ENCODE results near the gene DHRS13.
"Not testable (repeated sequence)": the region's sequence is repeated elsewhere in the genome, so short reads cannot be mapped to it uniquely, and the experiment has no call there.

DHRS13 gene

GRCh38 chr17:28896491-28896883 is 6.4 kb downstream of the DHRS13 start:
- Histone ChIP-seq H3K27me3 (ENCODE audit: control insufficient read depth in 2 of 2, insufficient read depth in 2 of 2, low read length in 2 of 2) (no peaks in the 10 kb centered on the region), H3K9ac (ENCODE audit: low read depth in 1 of 2, low read length in 2 of 2) (peak overlapping the region; percentile 89 to 91)

GRCh38 chr17:28895794-28896447 is 7.0 kb downstream of the DHRS13 start:
- Histone ChIP-seq H3K9ac (ENCODE audit: low read depth in 1 of 2, low read length in 2 of 2) (peak overlapping the region; percentile 35 to 89), H3K27ac (ENCODE audit: low read depth in 2 of 2, low read length in 2 of 2) (peak overlapping the region; percentile 82 to 90), H3K9me3 (ENCODE audit: control insufficient read depth in 2 of 2, low read length in 2 of 2) (no peaks in the 10 kb centered on the region), H3K4me1 (ENCODE audit: control insufficient read depth in 2 of 2, insufficient read depth in 2 of 2, low read length in 2 of 2) (peaks cover 22 to 28% of the 10 kb centered on the region in 2 donors), H3K4me3 (ENCODE audit: low read length in 2 of 2) (peak overlapping the region in 1 of 2 donors; percentile 91), H3K36me3 (ENCODE audit: control insufficient read depth in 2 of 2, insufficient read depth in 2 of 2, low read length in 2 of 2) (peaks cover 0 to 3% of the 10 kb centered on the region in 2 donors), H3K27me3 (ENCODE audit: control insufficient read depth in 2 of 2, insufficient read depth in 2 of 2, low read length in 2 of 2) (no peaks in the 10 kb centered on the region)

More at GRCh38 chr17:28896491-28896883, 6.4 kb downstream of the DHRS13 start:
- peak overlapping the region; percentile 82 to 90 for H3K27ac ChIP-seq (ENCODE audit: low read depth in 2 of 2, low read length in 2 of 2)
- H3K9me3 ChIP-seq (ENCODE audit: control insufficient read depth in 2 of 2, low read length in 2 of 2) = no peaks in the 10 kb centered on the region
- H3K4me3 ChIP-seq (ENCODE audit: low read length in 2 of 2) = peak overlapping the region; percentile 89 to 91
- no peaks in the 10 kb centered on the region for H3K36me3 ChIP-seq (ENCODE audit: control insufficient read depth in 2 of 2, insufficient read depth in 2 of 2, low read length in 2 of 2)
- peaks cover 23 to 28% of the 10 kb centered on the region in 2 donors for H3K4me1 ChIP-seq (ENCODE audit: control insufficient read depth in 2 of 2, insufficient read depth in 2 of 2, low read length in 2 of 2)

DNA sequence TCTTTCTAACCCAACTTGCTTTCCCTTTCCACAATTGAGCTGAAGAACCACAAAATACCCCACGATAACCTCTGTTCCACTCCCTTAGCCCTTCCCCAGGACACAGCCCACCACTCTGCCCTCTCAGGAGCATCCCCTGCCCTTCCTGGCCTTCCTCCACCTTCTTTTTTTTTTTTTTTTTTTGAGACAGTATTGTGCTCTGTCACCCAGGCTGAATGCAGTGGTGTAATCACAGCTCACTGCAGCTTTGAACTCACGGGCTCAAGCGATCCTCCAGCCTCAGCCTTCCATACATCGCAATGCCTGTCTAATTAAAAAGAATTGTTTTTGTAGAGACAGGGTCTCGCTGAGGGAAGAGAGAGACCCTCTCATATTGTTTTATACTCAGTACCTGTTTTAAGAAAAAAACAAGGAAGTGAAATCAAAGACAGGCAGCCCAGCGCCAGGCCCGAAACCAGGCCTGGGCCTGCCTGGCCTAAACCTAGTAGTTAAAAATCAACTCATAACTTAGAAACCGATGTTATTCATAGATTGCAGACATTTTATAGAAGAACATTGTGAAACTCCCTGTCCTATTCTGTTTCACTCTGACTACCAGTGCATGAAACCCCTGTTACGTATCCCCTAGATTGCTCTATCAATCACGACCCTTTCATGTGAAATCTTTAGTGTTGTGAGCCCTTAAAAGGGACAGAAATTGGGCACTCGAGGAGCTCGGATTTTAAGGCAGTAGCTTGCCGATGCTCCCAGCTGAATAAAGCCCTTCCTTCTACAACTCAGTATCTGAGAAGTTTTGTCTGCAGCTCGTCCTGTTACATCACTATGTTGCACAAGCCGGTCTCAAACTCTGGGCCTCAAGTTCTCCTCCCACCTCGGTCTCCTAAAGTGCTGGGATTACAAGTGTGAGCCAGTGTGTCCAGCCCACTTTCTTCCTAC is 9.4 kb downstream of the DHRS13 start:
- Histone ChIP-seq H3K4me3 (ENCODE audit: low read length in 2 of 2) (peak overlapping the region in 1 of 2 donors; percentile 41), H3K27ac (ENCODE audit: low read depth in 2 of 2, low read length in 2 of 2) (peak overlapping the region; percentile 70), H3K9ac (ENCODE audit: low read depth in 1 of 2, low read length in 2 of 2) (peak overlapping the region; percentile 24 to 41), H3K4me1 (ENCODE audit: control insufficient read depth in 2 of 2, insufficient read depth in 2 of 2, low read length in 2 of 2) (peaks cover 22 to 28% of the 10 kb centered on the region in 2 donors)
- H3K9me3 ChIP-seq (ENCODE audit: control insufficient read depth in 2 of 2, low read length in 2 of 2); H3K27me3 ChIP-seq (ENCODE audit: control insufficient read depth in 2 of 2, insufficient read depth in 2 of 2, low read length in 2 of 2); H3K36me3 ChIP-seq (ENCODE audit: control insufficient read depth in 2 of 2, insufficient read depth in 2 of 2, low read length in 2 of 2): not testable (repeated sequence)

DNA sequence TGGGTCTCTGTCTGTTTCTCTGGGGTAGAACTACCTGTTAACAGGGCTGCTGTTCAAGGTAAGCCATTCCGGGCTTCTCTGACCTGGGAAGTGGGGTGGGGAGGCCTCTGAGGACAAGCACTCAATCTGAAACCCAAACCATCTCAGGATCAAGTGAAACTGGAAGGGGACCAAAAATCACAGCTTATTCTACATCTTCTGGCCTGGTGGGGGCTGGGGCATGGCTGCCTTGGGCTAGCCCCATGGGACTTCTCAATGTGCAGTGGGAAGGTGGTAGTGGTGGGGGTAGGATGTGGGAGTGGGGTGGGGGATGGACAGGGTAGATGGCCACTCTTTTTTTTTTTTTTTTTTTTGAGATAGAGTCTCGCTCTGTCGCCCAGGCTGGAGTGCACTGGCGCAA is 10.9 kb downstream of the DHRS13 start:
- Histone ChIP-seq H3K4me1 (ENCODE audit: control insufficient read depth in 2 of 2, insufficient read depth in 2 of 2, low read length in 2 of 2) (peaks cover 15 to 19% of the 10 kb centered on the region in 2 donors), H3K9me3 (ENCODE audit: control insufficient read depth in 2 of 2, low read length in 2 of 2) (no peaks in the 10 kb centered on the region), H3K27ac (ENCODE audit: low read depth in 2 of 2, low read length in 2 of 2) (no peak overlapping the region), H3K4me3 (ENCODE audit: low read length in 2 of 2) (no peak overlapping the region), H3K27me3 (ENCODE audit: control insufficient read depth in 2 of 2, insufficient read depth in 2 of 2, low read length in 2 of 2) (no peaks in the 10 kb centered on the region), H3K9ac (ENCODE audit: low read depth in 1 of 2, low read length in 2 of 2) (no peak overlapping the region), H3K36me3 (ENCODE audit: control insufficient read depth in 2 of 2, insufficient read depth in 2 of 2, low read length in 2 of 2) (peaks cover 0 to 10% of the 10 kb centered on the region in 2 donors)

- Histone ChIP-seq H3K36me3 (ENCODE audit: control insufficient read depth in 2 of 2, insufficient read depth in 2 of 2, low read length in 2 of 2) (peaks cover 0 to 10% of the 10 kb centered on the region in 2 donors), H3K27ac (ENCODE audit: low read depth in 2 of 2, low read length in 2 of 2) (no peak overlapping the region), H3K4me3 (ENCODE audit: low read length in 2 of 2) (no peak overlapping the region), H3K27me3 (ENCODE audit: control insufficient read depth in 2 of 2, insufficient read depth in 2 of 2, low read length in 2 of 2) (no peaks in the 10 kb centered on the region), H3K9ac (ENCODE audit: low read depth in 1 of 2, low read length in 2 of 2) (no peak overlapping the region), H3K4me1 (ENCODE audit: control insufficient read depth in 2 of 2, insufficient read depth in 2 of 2, low read length in 2 of 2) (peaks cover 13% of the 10 kb centered on the region in 2 donors), H3K9me3 (ENCODE audit: control insufficient read depth in 2 of 2, low read length in 2 of 2) (no peaks in the 10 kb centered on the region)
These were observed 11.7 kb downstream of the DHRS13 start for GRCh38 chr17:28891201-28891600.

GRCh38 chr17:28889996-28890395 is 12.9 kb downstream of the DHRS13 start:
- H3K9ac ChIP-seq (ENCODE audit: low read depth in 1 of 2, low read length in 2 of 2) = no peak overlapping the region
- no peak overlapping the region for H3K27ac ChIP-seq (ENCODE audit: low read depth in 2 of 2, low read length in 2 of 2)
- H3K36me3 ChIP-seq (ENCODE audit: control insufficient read depth in 2 of 2, insufficient read depth in 2 of 2, low read length in 2 of 2) = peaks cover 4 to 16% of the 10 kb centered on the region in 2 donors
- no peaks in the 10 kb centered on the region for H3K9me3 ChIP-seq (ENCODE audit: control insufficient read depth in 2 of 2, low read length in 2 of 2)
- H3K27me3 ChIP-seq (ENCODE audit: control insufficient read depth in 2 of 2, insufficient read depth in 2 of 2, low read length in 2 of 2) = no peaks in the 10 kb centered on the region
- no peak overlapping the region for H3K4me3 ChIP-seq (ENCODE audit: low read length in 2 of 2)
- peaks cover 7 to 8% of the 10 kb centered on the region in 2 donors for H3K4me1 ChIP-seq (ENCODE audit: control insufficient read depth in 2 of 2, insufficient read depth in 2 of 2, low read length in 2 of 2)

DNA sequence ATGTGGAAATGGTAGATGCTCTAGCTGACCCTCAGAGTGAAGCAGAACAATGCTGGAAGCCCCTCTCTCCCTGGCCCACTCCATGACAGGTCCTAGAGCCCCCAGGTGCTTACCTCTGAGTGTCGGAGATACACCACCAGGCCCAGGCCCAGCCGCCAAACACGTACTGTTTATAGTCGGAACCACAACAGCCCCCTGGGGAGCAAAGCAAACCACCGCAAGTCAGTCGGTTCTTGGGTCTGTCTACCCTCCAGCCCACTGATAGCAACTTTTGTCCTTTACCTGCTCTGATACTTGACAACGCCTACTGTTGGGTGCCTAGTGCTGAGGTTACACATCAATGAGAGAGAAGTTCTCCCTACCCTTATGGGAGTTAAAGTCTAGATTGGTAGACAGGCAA is 14.0 kb downstream of the DHRS13 start:
- Histone ChIP-seq H3K27ac (ENCODE audit: low read depth in 2 of 2, low read length in 2 of 2) (no peak overlapping the region), H3K9ac (ENCODE audit: low read depth in 1 of 2, low read length in 2 of 2) (no peak overlapping the region), H3K4me1 (ENCODE audit: control insufficient read depth in 2 of 2, insufficient read depth in 2 of 2, low read length in 2 of 2) (peaks cover 6 to 8% of the 10 kb centered on the region in 2 donors), H3K36me3 (ENCODE audit: control insufficient read depth in 2 of 2, insufficient read depth in 2 of 2, low read length in 2 of 2) (peaks cover 9 to 27% of the 10 kb centered on the region in 2 donors), H3K4me3 (ENCODE audit: low read length in 2 of 2) (no peak overlapping the region), H3K9me3 (ENCODE audit: control insufficient read depth in 2 of 2, low read length in 2 of 2) (no peaks in the 10 kb centered on the region), H3K27me3 (ENCODE audit: control insufficient read depth in 2 of 2, insufficient read depth in 2 of 2, low read length in 2 of 2) (no peaks in the 10 kb centered on the region)

DNA sequence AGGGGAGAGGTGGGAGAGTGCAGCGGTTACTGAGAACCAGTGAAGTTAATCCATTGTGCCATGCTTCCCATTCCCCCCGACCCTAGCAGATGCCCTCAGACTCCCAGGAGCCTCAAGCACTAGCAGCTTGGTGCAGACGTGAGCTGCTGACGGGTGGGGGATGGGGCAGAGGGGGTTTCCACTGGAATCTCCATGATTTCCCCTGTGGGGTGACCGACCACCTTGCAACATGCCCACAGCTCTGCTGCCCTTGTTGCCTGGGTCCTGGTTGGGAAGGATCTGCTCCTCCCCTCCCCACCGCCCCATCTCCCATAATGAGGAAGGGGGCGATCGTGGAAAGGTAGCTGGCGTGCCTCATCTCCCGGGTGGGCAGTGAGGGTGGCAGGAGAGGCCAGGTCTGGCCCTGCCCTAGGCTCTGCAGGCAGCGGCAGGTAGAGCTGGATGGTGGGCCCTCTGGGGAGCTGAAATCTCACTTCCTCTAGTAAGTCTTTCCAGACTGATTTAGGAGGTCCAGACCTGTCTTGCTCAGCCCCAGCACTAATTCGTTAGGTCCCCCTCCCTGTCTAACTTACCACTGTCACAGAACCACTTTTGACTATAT is 14.9 kb downstream of the DHRS13 start:
- no peak overlapping the region for H3K9ac ChIP-seq (ENCODE audit: low read depth in 1 of 2, low read length in 2 of 2)
- H3K27me3 ChIP-seq (ENCODE audit: control insufficient read depth in 2 of 2, insufficient read depth in 2 of 2, low read length in 2 of 2) = no peaks in the 10 kb centered on the region
- H3K9me3 ChIP-seq (ENCODE audit: control insufficient read depth in 2 of 2, low read length in 2 of 2) = no peaks in the 10 kb centered on the region
- H3K4me1 ChIP-seq (ENCODE audit: control insufficient read depth in 2 of 2, insufficient read depth in 2 of 2, low read length in 2 of 2) = peaks cover 4 to 5% of the 10 kb centered on the region in 2 donors
- no peak overlapping the region for H3K27ac ChIP-seq (ENCODE audit: low read depth in 2 of 2, low read length in 2 of 2)
- H3K36me3 ChIP-seq (ENCODE audit: control insufficient read depth in 2 of 2, insufficient read depth in 2 of 2, low read length in 2 of 2) = peaks cover 17 to 35% of the 10 kb centered on the region in 2 donors
- no peak overlapping the region for H3K4me3 ChIP-seq (ENCODE audit: low read length in 2 of 2)

DNA sequence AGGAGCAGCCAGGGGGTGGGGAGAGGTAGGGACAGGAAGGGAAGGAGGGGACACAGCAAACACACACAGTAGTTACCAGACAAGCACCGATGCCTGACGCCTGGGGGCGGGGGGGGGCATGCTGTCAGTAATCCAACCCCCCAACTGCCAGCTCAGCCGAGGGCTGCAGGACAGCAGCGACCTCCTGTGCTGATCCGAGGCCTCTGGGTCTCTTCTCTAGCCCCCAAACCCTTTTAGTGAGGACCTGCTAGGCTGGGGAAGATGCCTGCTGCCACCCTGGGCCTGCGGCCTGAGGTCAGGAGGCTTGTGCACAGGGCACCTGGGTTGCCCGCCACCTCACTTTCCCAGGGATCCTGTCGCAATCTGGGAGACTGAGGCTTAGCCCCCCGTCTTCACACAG is 16.9 kb downstream of the DHRS13 start:
- H3K27me3 ChIP-seq (ENCODE audit: control insufficient read depth in 2 of 2, insufficient read depth in 2 of 2, low read length in 2 of 2) = no peaks in the 10 kb centered on the region
- H3K9ac ChIP-seq (ENCODE audit: low read depth in 1 of 2, low read length in 2 of 2) = no peak overlapping the region
- H3K4me1 ChIP-seq (ENCODE audit: control insufficient read depth in 2 of 2, insufficient read depth in 2 of 2, low read length in 2 of 2) = no peaks in the 10 kb centered on the region
- no peaks in the 10 kb centered on the region for H3K9me3 ChIP-seq (ENCODE audit: control insufficient read depth in 2 of 2, low read length in 2 of 2)
- H3K4me3 ChIP-seq (ENCODE audit: low read length in 2 of 2) = no peak overlapping the region
- peaks cover 37 to 52% of the 10 kb centered on the region in 2 donors for H3K36me3 ChIP-seq (ENCODE audit: control insufficient read depth in 2 of 2, insufficient read depth in 2 of 2, low read length in 2 of 2)
- H3K27ac ChIP-seq (ENCODE audit: low read depth in 2 of 2, low read length in 2 of 2) = no peak overlapping the region

GRCh38 chr17:28885363-28885762 is 17.5 kb downstream of the DHRS13 start:
- Histone ChIP-seq H3K9me3 (ENCODE audit: control insufficient read depth in 2 of 2, low read length in 2 of 2) (no peaks in the 10 kb centered on the region), H3K4me3 (ENCODE audit: low read length in 2 of 2) (no peak overlapping the region), H3K4me1 (ENCODE audit: control insufficient read depth in 2 of 2, insufficient read depth in 2 of 2, low read length in 2 of 2) (no peaks in the 10 kb centered on the region), H3K9ac (ENCODE audit: low read depth in 1 of 2, low read length in 2 of 2) (no peak overlapping the region), H3K27ac (ENCODE audit: low read depth in 2 of 2, low read length in 2 of 2) (no peak overlapping the region), H3K27me3 (ENCODE audit: control insufficient read depth in 2 of 2, insufficient read depth in 2 of 2, low read length in 2 of 2) (no peaks in the 10 kb centered on the region), H3K36me3 (ENCODE audit: control insufficient read depth in 2 of 2, insufficient read depth in 2 of 2, low read length in 2 of 2) (peaks cover 43 to 58% of the 10 kb centered on the region in 2 donors)
